Measurements from ENCODE around the gene COMMD4. TPM values are rescaled to one million over a fixed set of nuclear protein-coding genes. Genes with fewer than 3 reads are reported as not detected.

COMMD4 gene
- total and polyA plus RNA-seq, 2 of the 4 experiments (the other 2 are of a cell fraction), result 91.2 to 133 TPM

- H3K4me1 ChIP-seq (ENCODE audit: control insufficient read depth, insufficient read depth, low read length), result no peaks in the 10 kb centered on the region
- intact Hi-C loops (cut with micrococcal nuclease) (no loop called here), dilution Hi-C loops (cut with HindIII; ENCODE audit: low sequenced_read_pairs, unreplicated experiment) (no loop called here), in situ Hi-C loops (cut with MboI; ENCODE audit: low sequenced_read_pairs) (no loop called here)
- H2BK120ac ChIP-seq (ENCODE audit: low read depth, low read length), result no peak overlapping the region
- no peak overlapping the region for H2AK5ac ChIP-seq (ENCODE audit: low read depth, low read length)
- no peaks in the 10 kb centered on the region for H4K20me1 ChIP-seq (ENCODE audit: insufficient read depth, low read length)
- H4K91ac ChIP-seq (ENCODE audit: insufficient read depth, low read depth, low read length), result no peak overlapping the region
- H3K14ac ChIP-seq (replicated peaks; ENCODE audit: low read depth, low read length), result no peak overlapping the region
- H3K56ac ChIP-seq (ENCODE audit: extremely low read depth, insufficient read depth, low read length), result no peak overlapping the region
- no peaks in the 10 kb centered on the region for H3K9me1 ChIP-seq (ENCODE audit: insufficient read depth, low read length)
- no peak overlapping the region for H4K8ac ChIP-seq (ENCODE audit: low read depth in 2 of 2, low read length in 2 of 2)
- ChIA-PET CTCF (no interaction called here), POLR2A (ENCODE audit: unreplicated experiment) (no interaction called here)
- no peaks in the 10 kb centered on the region for H3K9me3 ChIP-seq (ENCODE audit: control insufficient read depth, insufficient read depth, low read length)
- DNase-seq, result no peak
- no peak overlapping the region for H2BK15ac ChIP-seq (ENCODE audit: low read depth, low read length)
- H4K5ac ChIP-seq (ENCODE audit: low read depth, low read length), result no peak overlapping the region
- no peaks in the 10 kb centered on the region for H3K36me3 ChIP-seq (ENCODE audit: control insufficient read depth, insufficient read depth, low read length)
- H3K27me3 ChIP-seq (ENCODE audit: control insufficient read depth, insufficient read depth, low read length), result peaks cover 16% of the 10 kb centered on the region
- H3K4ac ChIP-seq (ENCODE audit: low read depth, low read length), result no peak overlapping the region
- H3K4me2 ChIP-seq (ENCODE audit: low read depth, low read length), result no peak overlapping the region
- H3K4me3 ChIP-seq (ENCODE audit: insufficient read depth, low read depth, low read length), result no peak overlapping the region
- H3K18ac ChIP-seq (ENCODE audit: low read depth, low read length), result no peak overlapping the region
- 0% methylated on average over 1 of the region's 3 CpGs; no CpG with 5 or more reads in 1 of the 2 experiments for WGBS, 2 experiments (ENCODE audit: extremely low coverage in 2 of 2, insufficient read length in 1 of 2)
- H3K9ac ChIP-seq (ENCODE audit: low read depth, low read length), result no peak overlapping the region
- TF ChIP-seq MXI1 (IDR thresholded peaks at IDR 0.05; ENCODE audit: borderline replicate concordance, low read depth, low read length) (no peak), FOS (IDR thresholded peaks at IDR 0.05; ENCODE audit: low read depth, low read length) (no peak), RCOR1 (IDR thresholded peaks at IDR 0.05; ENCODE audit: insufficient replicate concordance, low read length) (no peak), RAD21 (IDR thresholded peaks at IDR 0.05; ENCODE audit: low read length) (no peak), NFE2L2 (IDR thresholded peaks at IDR 0.05; ENCODE audit: low read depth, low read length) (no peak)
- BruUV-seq (replicated peaks), result no TSS peak
- no peaks in the 10 kb centered on the region for H3K79me1 ChIP-seq (ENCODE audit: low read depth in 1 of 2, low read length in 2 of 2)
- H2BK5ac ChIP-seq (ENCODE audit: low read depth, low read length, poor library complexity, severe bottlenecking), result no peak overlapping the region
- H3K27ac ChIP-seq (ENCODE audit: insufficient read depth, low read length), result no peak overlapping the region
- no peak overlapping the region for H2AFZ ChIP-seq (replicated peaks; ENCODE audit: low read length, poor library complexity)
- H3K23ac ChIP-seq (ENCODE audit: low read depth, low read length), result no peak overlapping the region
- no peak for ATAC-seq (ENCODE audit: low read depth)
- no peak overlapping the region for H2AK9ac ChIP-seq (replicated peaks; ENCODE audit: low read depth, low read length, poor library complexity)
- H2BK20ac ChIP-seq (ENCODE audit: low read depth, low read length), result no peak overlapping the region
Observed at GRCh38 chr15:75327491-75327890, 8.4 kb upstream of the COMMD4 start.

All from IMR-90 (cell line).